ENCODE data around the gene SPATA9. TPM values are rescaled to one million over a fixed set of nuclear protein-coding genes. Genes with fewer than 3 reads are reported as not detected.
"Not testable (repeated sequence)": the region's sequence is repeated elsewhere in the genome, so short reads cannot be mapped to it uniquely, and the experiment has no call there.

SPATA9 gene
- total RNA-seq, 1 experiment from 2014 or later, result 0.34 TPM

GRCh38 chr5:95647886-95648860, 34.6 kb downstream of the SPATA9 start:
- POLR2A ChIA-PET, result no interaction called here
- no peaks in the 10 kb centered on the region for H3K9me3 Mint-ChIP-seq (ENCODE audit: unreplicated experiment)
- intact Hi-C loops (cut with micrococcal nuclease; ENCODE audit: unreplicated experiment), result loop anchor here (1.0 to 5.0 kb wide), 2 partner anchors 64 to 689 kb away; no protein-coding TSS in a partner anchor
- H3K4me1 Mint-ChIP-seq (ENCODE audit: low read depth, unreplicated experiment), result peaks cover 7% of the 10 kb centered on the region
- no peaks in the 10 kb centered on the region for H3K27me3 Mint-ChIP-seq (ENCODE audit: insufficient read depth, unreplicated experiment)
- no TSS peak for BruUV-seq (replicated peaks)
- H3K27ac Mint-ChIP-seq (ENCODE audit: unreplicated experiment), result no peak overlapping the region
- peaks cover 8% of the 10 kb centered on the region; the same call in 1 of the 2 replicates for H3K4me1 ChIP-seq
- H3K36me3 ChIP-seq (ENCODE audit: control insufficient read depth, insufficient read depth, low read length), result no peaks in the 10 kb centered on the region
- H3K27me3 ChIP-seq (replicated peaks; ENCODE audit: control insufficient read depth, insufficient read depth, low read length), result no peaks in the 10 kb centered on the region
- peak overlapping the region; percentile 27 for H3K4me3 ChIP-seq (ENCODE audit: low read depth, low read length)
- no peak for DNase-seq
- peak overlapping the region; percentile 82 for H3K4me3 Mint-ChIP-seq (ENCODE audit: unreplicated experiment)
- CTCF ChIA-PET, result no interaction called here
- H3K9me3 ChIP-seq, result no peaks in the 10 kb centered on the region
- peaks cover 7% of the 10 kb centered on the region for H3K36me3 Mint-ChIP-seq (ENCODE audit: insufficient read depth, unreplicated experiment)
- no peak for TF ChIP-seq CTCF (IDR thresholded peaks at IDR 0.05; ENCODE audit: insufficient read depth in 1 of 2, low read depth in 1 of 2, low read length in 1 of 2, severe bottlenecking in 1 of 2, unreplicated experiment in 1 of 2)

DNA sequence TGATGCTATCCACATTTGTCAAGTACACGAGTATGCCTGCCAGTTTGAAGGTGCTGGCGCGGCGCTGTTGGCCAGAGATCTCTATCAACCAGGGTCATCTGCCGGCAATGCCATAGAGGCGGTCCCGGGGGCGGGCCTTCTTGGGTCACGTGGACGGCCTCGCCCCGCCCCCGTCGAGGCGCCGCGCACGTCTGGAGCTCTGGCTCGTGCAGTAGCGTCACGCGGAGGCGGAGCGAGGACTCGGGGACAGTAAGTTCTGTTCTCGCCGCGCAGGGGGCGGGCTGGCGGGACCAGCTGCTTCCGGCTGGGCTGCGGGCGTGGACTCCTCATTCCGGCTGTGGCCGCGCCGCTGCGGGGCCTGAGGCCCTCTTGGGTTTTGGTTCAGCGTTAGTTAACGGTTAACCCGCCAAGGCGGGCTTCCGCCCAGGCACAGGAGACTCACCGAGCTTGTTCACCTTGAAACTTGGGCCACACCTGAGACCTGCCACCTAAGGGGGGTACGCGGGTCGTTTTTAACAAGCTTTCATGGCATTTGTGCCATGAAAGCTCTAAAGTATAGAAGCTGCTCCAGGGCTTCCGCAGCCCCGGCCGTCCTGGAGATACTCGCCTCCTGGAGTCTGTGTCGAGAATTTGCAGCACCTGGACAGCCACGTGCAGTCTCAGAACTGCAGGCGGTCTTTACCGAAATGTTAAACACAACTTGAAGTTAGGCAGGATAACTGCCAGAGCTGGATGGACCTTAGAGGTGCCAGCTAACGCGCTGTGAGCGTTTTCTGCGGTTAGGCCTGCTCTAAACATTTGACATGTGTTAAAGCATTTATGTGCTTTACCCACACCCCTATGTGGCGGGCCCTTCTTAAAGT, 36.0 kb downstream of the SPATA9 start, which contains the start of gene RFESD:
Gene RFESD, plus strand, starts transcription at position 209 of the 863 bp plus-strand sequence. CDS start 5,495 bp downstream, outside the sequence.
- H3K9me3 Mint-ChIP-seq (ENCODE audit: unreplicated experiment), result no peaks in the 10 kb centered on the region
- intact Hi-C loops (cut with micrococcal nuclease; ENCODE audit: unreplicated experiment), result loop anchor here (1.0 to 5.0 kb wide), 4 partner anchors 66 to 691 kb away; partner anchors contain the start of gene RHOBTB3
- peak; percentile 12 to 45 for TF ChIP-seq CTCF (IDR thresholded peaks at IDR 0.05; ENCODE audit: insufficient read depth in 1 of 2, low read depth in 1 of 2, low read length in 1 of 2, severe bottlenecking in 1 of 2, unreplicated experiment in 1 of 2)
- Histone ChIP-seq H3K27me3 (replicated peaks; ENCODE audit: control insufficient read depth, insufficient read depth, low read length) (no peaks in the 10 kb centered on the region), H3K9me3 (no peaks in the 10 kb centered on the region), H3K4me1 (peaks cover 8% of the 10 kb centered on the region; the same call in 1 of the 2 replicates), H3K4me3 (ENCODE audit: low read depth, low read length) (peak within 1 kb of the TSS; percentile 27), H3K36me3 (ENCODE audit: control insufficient read depth, insufficient read depth, low read length) (no peaks in the 10 kb centered on the region)
- ChIA-PET CTCF (interaction anchor here (0.7 to 1.4 kb wide), 17 partner anchors 9 to 285 kb away, joined by 3 to 22 read pairs (median 3); partner anchors contain the start of genes ARSK, RHOBTB3 and SKIC3), POLR2A (interaction anchor here (0.6 to 1.7 kb wide), 12 partner anchors 9 to 340 kb away, joined by 3 to 41 read pairs (median 4); partner anchors contain the start of genes ARSK, RHOBTB3 and SKIC3)
- peaks cover 7% of the 10 kb centered on the region for H3K4me1 Mint-ChIP-seq (ENCODE audit: low read depth, unreplicated experiment)
- H3K36me3 Mint-ChIP-seq (ENCODE audit: insufficient read depth, unreplicated experiment), result peaks cover 7% of the 10 kb centered on the region
- H3K27ac Mint-ChIP-seq (ENCODE audit: unreplicated experiment), result peak within 1 kb of the TSS; percentile 89
- no peaks in the 10 kb centered on the region for H3K27me3 Mint-ChIP-seq (ENCODE audit: insufficient read depth, unreplicated experiment)
- TSS peak; percentile 92 for BruUV-seq (replicated peaks)
- DNase-seq, result peak; percentile 99
- peak within 1 kb of the TSS; percentile 82 for H3K4me3 Mint-ChIP-seq (ENCODE audit: unreplicated experiment)

DNA sequence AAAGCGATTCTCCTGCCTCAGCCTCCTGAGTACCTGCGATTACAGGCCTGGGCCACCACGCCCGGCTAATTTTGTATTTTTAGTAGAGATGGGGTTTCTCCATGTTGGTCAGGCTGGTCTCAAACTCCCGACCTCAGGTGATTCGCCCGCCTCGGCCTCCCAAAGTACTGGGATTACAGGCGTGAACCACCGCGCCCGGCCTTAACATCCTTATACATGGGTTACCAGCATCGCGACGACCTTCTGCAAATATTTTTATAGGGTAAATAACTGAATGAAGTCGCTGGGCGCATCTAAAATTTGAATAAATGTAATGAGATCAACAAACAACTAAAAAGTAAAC, 36.6 kb downstream of the SPATA9 start:
- Mint-ChIP-seq H3K27ac (ENCODE audit: unreplicated experiment) (peak overlapping the region; percentile 89), H3K4me3 (ENCODE audit: unreplicated experiment) (peak overlapping the region; percentile 82)
- intact Hi-C loops (cut with micrococcal nuclease; ENCODE audit: unreplicated experiment), result loop anchor here (1.0 to 5.0 kb wide), 3 partner anchors 85 to 691 kb away; partner anchors contain the start of gene RHOBTB3
- not testable (repeated sequence) for H3K9me3 Mint-ChIP-seq (ENCODE audit: unreplicated experiment); H3K27me3 ChIP-seq (replicated peaks; ENCODE audit: control insufficient read depth, insufficient read depth, low read length); H3K27me3 Mint-ChIP-seq (ENCODE audit: insufficient read depth, unreplicated experiment); H3K9me3 ChIP-seq; H3K4me1 Mint-ChIP-seq (ENCODE audit: low read depth, unreplicated experiment); DNase-seq; H3K36me3 Mint-ChIP-seq (ENCODE audit: insufficient read depth, unreplicated experiment); H3K36me3 ChIP-seq (ENCODE audit: control insufficient read depth, insufficient read depth, low read length); BruUV-seq (replicated peaks)
- ChIA-PET CTCF (interaction anchor here (0.7 to 1.4 kb wide), 10 partner anchors 9 to 203 kb away, joined by 3 to 22 read pairs (median 4); partner anchors contain the start of gene RHOBTB3), POLR2A (interaction anchor here (0.6 to 1.7 kb wide), 11 partner anchors 9 to 341 kb away, joined by 3 to 41 read pairs (median 4); partner anchors contain the start of genes ARSK, RHOBTB3 and SKIC3)
- peaks cover 11% of the 10 kb centered on the region for H3K4me1 ChIP-seq
- 0 out of 2 replicates have a peak overlapping the region, but pooled peaks have one; percentile 9 for H3K4me3 ChIP-seq (ENCODE audit: low read depth, low read length)

Data from Caco-2 (cell line).